Ramos (cell line): ENCODE measurements around the gene KCNQ5.

Experiments used
- in situ Hi-C: fragments of 300-500 bp; cut with MboI; formaldehyde crosslinking; loops from one replicate; pipeline ENCODE4 v1.14.3; 2022; ENCODE audit warnings: low sequenced_read_pairs; ENCODE audit not compliant: unreplicated experiment

The KCNQ5 gene

GRCh38 chr6:72939004-72939403, 317.1 kb downstream of the KCNQ5 start:
- in situ Hi-C loops = no loop called here

- in situ Hi-C loops = no loop called here
These were observed 318.4 kb downstream of the KCNQ5 start for GRCh38 chr6:72940265-72940664.

GRCh38 chr6:72941263-72941662, 319.4 kb downstream of the KCNQ5 start:
- in situ Hi-C loops = no loop called here

GRCh38 chr6:72941751-72942150, 319.9 kb downstream of the KCNQ5 start:
- in situ Hi-C loops = no loop called here

GRCh38 chr6:72943699-72944098, 321.8 kb downstream of the KCNQ5 start:
- in situ Hi-C loops = no loop called here

GRCh38 chr6:72944660-72945059, 322.8 kb downstream of the KCNQ5 start:
- in situ Hi-C loops = no loop called here

- in situ Hi-C loops = no loop called here
These were observed 324.9 kb downstream of the KCNQ5 start for GRCh38 chr6:72946774-72947173.

GRCh38 chr6:72947534-72947933, 325.7 kb downstream of the KCNQ5 start:
- in situ Hi-C loops = no loop called here

- in situ Hi-C loops = no loop called here
These were observed 326.3 kb downstream of the KCNQ5 start for GRCh38 chr6:72948153-72948552.

- in situ Hi-C loops = no loop called here
These were observed 328.4 kb downstream of the KCNQ5 start for GRCh38 chr6:72950114-72950860.

- in situ Hi-C loops = no loop called here
These were observed 331.2 kb downstream of the KCNQ5 start for GRCh38 chr6:72952808-72953630.

GRCh38 chr6:72953971-72954381, 332.1 kb downstream of the KCNQ5 start:
- in situ Hi-C loops = no loop called here

GRCh38 chr6:72954716-72955115, 332.9 kb downstream of the KCNQ5 start:
- in situ Hi-C loops = no loop called here

GRCh38 chr6:72955666-72956065, 333.8 kb downstream of the KCNQ5 start:
- in situ Hi-C loops = no loop called here

GRCh38 chr6:72956272-72956671, 334.4 kb downstream of the KCNQ5 start:
- in situ Hi-C loops = no loop called here

- in situ Hi-C loops = no loop called here
These were observed 338.0 kb downstream of the KCNQ5 start for GRCh38 chr6:72959821-72960220.

GRCh38 chr6:72963946-72964345, 342.1 kb downstream of the KCNQ5 start:
- in situ Hi-C loops = no loop called here

GRCh38 chr6:72966628-72967280, 344.9 kb downstream of the KCNQ5 start:
- in situ Hi-C loops = no loop called here

- in situ Hi-C loops = no loop called here
These were observed 345.5 kb downstream of the KCNQ5 start for GRCh38 chr6:72967329-72967728.

GRCh38 chr6:72968704-72969103, 346.8 kb downstream of the KCNQ5 start:
- in situ Hi-C loops = no loop called here

- in situ Hi-C loops = no loop called here
These were observed 347.8 kb downstream of the KCNQ5 start for GRCh38 chr6:72969666-72970065.
